ENCODE data around the gene NPBWR2. TPM values are rescaled to one million over a fixed set of nuclear protein-coding genes. Genes with fewer than 3 reads are reported as not detected.

NPBWR2 gene
- total and polyA plus RNA-seq, 2 experiments from 2014 or later: not detected

DNA sequence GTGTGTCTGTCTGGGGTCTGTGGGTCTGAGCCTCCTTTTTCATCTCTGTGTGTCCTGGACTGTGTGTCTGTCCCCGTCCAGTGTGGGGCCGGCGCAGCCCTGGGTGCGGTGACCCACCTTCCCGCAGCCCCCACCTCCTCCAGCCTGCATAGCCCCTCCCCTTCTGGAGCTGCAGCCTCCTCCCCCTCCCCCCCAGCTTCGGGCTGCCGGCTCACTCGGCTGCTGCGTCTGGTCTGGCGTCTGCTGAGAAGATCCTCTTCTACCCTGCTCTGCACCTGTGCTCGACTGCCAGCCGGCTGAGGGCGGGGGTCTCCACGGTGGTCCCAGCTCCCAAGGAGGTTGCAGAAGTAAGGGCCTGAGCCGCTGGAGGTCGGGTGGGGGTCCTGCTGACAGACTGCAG, 15.6 kb downstream of the NPBWR2 start:
- Histone ChIP-seq H4K20me1 (replicated peaks; ENCODE audit: insufficient read depth) (no peaks in the 10 kb centered on the region), H2AFZ (peak overlapping the region; percentile 74), H3K27ac (ENCODE audit: low read depth) (no peak overlapping the region), H3K9me2 (ENCODE audit: insufficient read depth) (no peaks in the 10 kb centered on the region), H3K27me3 (ENCODE audit: insufficient read depth) (no peaks in the 10 kb centered on the region), H3F3A (replicated peaks; ENCODE audit: low read depth) (no peaks in the 10 kb centered on the region), H3K4me1 (ENCODE audit: insufficient read depth) (no peaks in the 10 kb centered on the region), H3K79me2 (replicated peaks; ENCODE audit: insufficient read depth) (no peaks in the 10 kb centered on the region), H3K4me2 (no peak overlapping the region), H3K36me3 (ENCODE audit: insufficient read depth) (no peaks in the 10 kb centered on the region), H3K4me3 (no peak overlapping the region)
- DNase-seq (ENCODE audit: low spot score) (peak; percentile 60), ATAC-seq (peak; percentile 79)
- H3K4me3 Mint-ChIP-seq: no peak overlapping the region; the same call in 2 of the 3 replicates
- no peak overlapping the region for H3K27ac Mint-ChIP-seq
- TF ChIP-seq ZNF331 (CRISPR knock-in tag; IDR thresholded peaks at IDR 0.05; ENCODE audit: low read depth): no peak
- TF ChIP-seq, protein P1, sequence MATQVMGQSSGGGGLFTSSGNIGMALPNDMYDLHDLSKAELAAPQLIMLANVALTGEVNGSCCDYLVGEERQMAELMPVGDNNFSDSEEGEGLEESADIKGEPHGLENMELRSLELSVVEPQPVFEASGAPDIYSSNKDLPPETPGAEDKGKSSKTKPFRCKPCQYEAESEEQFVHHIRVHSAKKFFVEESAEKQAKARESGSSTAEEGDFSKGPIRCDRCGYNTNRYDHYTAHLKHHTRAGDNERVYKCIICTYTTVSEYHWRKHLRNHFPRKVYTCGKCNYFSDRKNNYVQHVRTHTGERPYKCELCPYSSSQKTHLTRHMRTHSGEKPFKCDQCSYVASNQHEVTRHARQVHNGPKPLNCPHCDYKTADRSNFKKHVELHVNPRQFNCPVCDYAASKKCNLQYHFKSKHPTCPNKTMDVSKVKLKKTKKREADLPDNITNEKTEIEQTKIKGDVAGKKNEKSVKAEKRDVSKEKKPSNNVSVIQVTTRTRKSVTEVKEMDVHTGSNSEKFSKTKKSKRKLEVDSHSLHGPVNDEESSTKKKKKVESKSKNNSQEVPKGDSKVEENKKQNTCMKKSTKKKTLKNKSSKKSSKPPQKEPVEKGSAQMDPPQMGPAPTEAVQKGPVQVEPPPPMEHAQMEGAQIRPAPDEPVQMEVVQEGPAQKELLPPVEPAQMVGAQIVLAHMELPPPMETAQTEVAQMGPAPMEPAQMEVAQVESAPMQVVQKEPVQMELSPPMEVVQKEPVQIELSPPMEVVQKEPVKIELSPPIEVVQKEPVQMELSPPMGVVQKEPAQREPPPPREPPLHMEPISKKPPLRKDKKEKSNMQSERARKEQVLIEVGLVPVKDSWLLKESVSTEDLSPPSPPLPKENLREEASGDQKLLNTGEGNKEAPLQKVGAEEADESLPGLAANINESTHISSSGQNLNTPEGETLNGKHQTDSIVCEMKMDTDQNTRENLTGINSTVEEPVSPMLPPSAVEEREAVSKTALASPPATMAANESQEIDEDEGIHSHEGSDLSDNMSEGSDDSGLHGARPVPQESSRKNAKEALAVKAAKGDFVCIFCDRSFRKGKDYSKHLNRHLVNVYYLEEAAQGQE (IDR thresholded peaks at IDR 0.05; ENCODE audit: unreplicated experiment): no peak
- no peak for TF ChIP-seq STAT1 (IDR thresholded peaks at IDR 0.05; ENCODE audit: unreplicated experiment)
- TF ChIP-seq POLR2AphosphoS5 (IDR thresholded peaks at IDR 0.05; ENCODE audit: low read depth): no peak
- TF ChIP-seq CREB1 (CRISPR knock-in tag; IDR thresholded peaks at IDR 0.05; ENCODE audit: low read depth): no peak
- TF ChIP-seq ZNF114 (CRISPR knock-in tag; IDR thresholded peaks at IDR 0.05): no peak
- TF ChIP-seq, protein P2, sequence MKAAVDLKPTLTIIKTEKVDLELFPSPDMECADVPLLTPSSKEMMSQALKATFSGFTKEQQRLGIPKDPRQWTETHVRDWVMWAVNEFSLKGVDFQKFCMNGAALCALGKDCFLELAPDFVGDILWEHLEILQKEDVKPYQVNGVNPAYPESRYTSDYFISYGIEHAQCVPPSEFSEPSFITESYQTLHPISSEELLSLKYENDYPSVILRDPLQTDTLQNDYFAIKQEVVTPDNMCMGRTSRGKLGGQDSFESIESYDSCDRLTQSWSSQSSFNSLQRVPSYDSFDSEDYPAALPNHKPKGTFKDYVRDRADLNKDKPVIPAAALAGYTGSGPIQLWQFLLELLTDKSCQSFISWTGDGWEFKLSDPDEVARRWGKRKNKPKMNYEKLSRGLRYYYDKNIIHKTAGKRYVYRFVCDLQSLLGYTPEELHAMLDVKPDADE (IDR thresholded peaks at IDR 0.05): no peak
- TF ChIP-seq EZH2 (IDR thresholded peaks at IDR 0.05; ENCODE audit: low read depth, unreplicated experiment): no peak
- no peak for TF ChIP-seq JUNB (IDR thresholded peaks at IDR 0.05; ENCODE audit: unreplicated experiment)
- no peak for TF ChIP-seq ZNF462 (CRISPR knock-in tag; IDR thresholded peaks at IDR 0.05)
- TF ChIP-seq CTCF (conservative IDR thresholded peaks at IDR 0.05; ENCODE audit: low read depth in 2 of 2): no peak
- no peak for TF ChIP-seq EZH2phosphoT487 (IDR thresholded peaks at IDR 0.05; ENCODE audit: unreplicated experiment)
- TF ChIP-seq NANOG (IDR thresholded peaks at IDR 0.05; ENCODE audit: borderline replicate concordance): no peak
- peaks cover 1% of the 10 kb centered on the region; the same call in 2 of the 3 replicates for H3K36me3 Mint-ChIP-seq (ENCODE audit: low read depth)
- peaks cover 12% of the 10 kb centered on the region for H3K27me3 Mint-ChIP-seq (ENCODE audit: insufficient read depth, low read depth, poor library complexity)
- peaks cover 1% of the 10 kb centered on the region for H3K9me3 Mint-ChIP-seq
- peaks cover 7% of the 10 kb centered on the region for H3K4me1 Mint-ChIP-seq

Measured in GM23338 (cell line).